GM18909 (cell line): Measurements from ENCODE around the gene ZFP1.

Experiments
- ATAC-seq: cut with Tn5 transposase; IDR thresholded peaks from one replicate; pipeline ENCODE4 v1.9.1; 2021; ENCODE audit warnings: mild to moderate bottlenecking; ENCODE audit not compliant: unreplicated experiment, poor library complexity

ZFP1 gene

GRCh38 chr16:75148311-75149195 lies at the start of gene ZFP1:
Gene ZFP1, plus strand, starts transcription at chr16:75148524. Its CDS starts 4,428 bp downstream, at chr16:75152952.
- ATAC-seq, result peak; percentile 90

- no peak for ATAC-seq
These were observed 49.2 kb upstream of the ZFP1 start for GRCh38 chr16:75099075-75099667.

- peak; percentile 69 for ATAC-seq
These were observed 48.4 kb upstream of the ZFP1 start for GRCh38 chr16:75099738-75100602.

GRCh38 chr16:75100603-75100990 lies 47.7 kb upstream of the ZFP1 start:
- ATAC-seq, result no peak

- ATAC-seq, result no peak
These were observed 46.7 kb upstream of the ZFP1 start for GRCh38 chr16:75101635-75102034.

- no peak for ATAC-seq
These were observed 45.7 kb upstream of the ZFP1 start for GRCh38 chr16:75102595-75102994.

- no peak for ATAC-seq
These were observed 44.3 kb upstream of the ZFP1 start for GRCh38 chr16:75103994-75104393.

- no peak for ATAC-seq
These were observed 43.5 kb upstream of the ZFP1 start for GRCh38 chr16:75104836-75105235.

- ATAC-seq, result no peak
These were observed 42.8 kb upstream of the ZFP1 start for GRCh38 chr16:75105306-75106061.

GRCh38 chr16:75106351-75107274 lies 41.7 kb upstream of the ZFP1 start:
- ATAC-seq, result no peak

GRCh38 chr16:75107505-75107904 lies 40.8 kb upstream of the ZFP1 start:
- ATAC-seq, result no peak

GRCh38 chr16:75108792-75109731 lies 39.3 kb upstream of the ZFP1 start:
- no peak for ATAC-seq

GRCh38 chr16:75109732-75110243 lies 38.5 kb upstream of the ZFP1 start:
- no peak for ATAC-seq

- ATAC-seq, result peak; percentile 74
These were observed 37.4 kb upstream of the ZFP1 start for GRCh38 chr16:75110637-75111513.

GRCh38 chr16:75111514-75111940 lies 36.8 kb upstream of the ZFP1 start:
- ATAC-seq, result no peak

GRCh38 chr16:75111961-75112733 lies 36.2 kb upstream of the ZFP1 start:
- ATAC-seq, result no peak
